GM23338 (cell line): ENCODE data around the gene PALMD. TPM values are rescaled to one million over a fixed set of nuclear protein-coding genes. Genes with fewer than 3 reads are reported as not detected.

Experiments
- ATAC-seq: fragments of 200-7000 bp; cut with Tn5 transposase; 3 replicates; pipeline ENCODE4 v1.9.1; 2020
- DNase-seq: peaks from one replicate; pipeline ENCODE4 v3.0.0-alpha.2; 2015; ENCODE audit warnings: low spot score
- H2AFZ ChIP-seq: fragments of 200-600 bp; sonication (generic); 2 replicates; pipeline ENCODE4 v1.8.0; 2016; ENCODE audit warnings: antibody characterized with exemption, mild to moderate bottlenecking, moderate library complexity
- H3F3A ChIP-seq: fragments of 200-600 bp; sonication (generic); replicated peaks from 2 replicates; pipeline ENCODE4 v1.8.0; 2017; ENCODE audit warnings: antibody characterized with exemption, mixed run types, low read depth
- H3K27ac ChIP-seq: fragments of 200-600 bp; sonication (generic); 2 replicates; pipeline ENCODE4 v1.6.1; 2016; ENCODE audit warnings: low read depth
- H3K27me3 ChIP-seq: fragments of 200-600 bp; sonication (generic); 2 replicates; pipeline ENCODE4 v1.8.0; 2016; ENCODE audit warnings: mild to moderate bottlenecking, mixed run types, moderate library complexity; ENCODE audit not compliant: insufficient read depth
- H3K36me3 ChIP-seq: fragments of 200-600 bp; sonication (generic); 2 replicates; pipeline ENCODE4 v1.8.0; 2016; ENCODE audit warnings: mild to moderate bottlenecking; ENCODE audit not compliant: insufficient read depth
- H3K4me1 ChIP-seq: fragments of 200-600 bp; sonication (generic); 2 replicates; pipeline ENCODE4 v1.8.0; 2016; ENCODE audit warnings: mild to moderate bottlenecking, moderate library complexity; ENCODE audit not compliant: insufficient read depth
- H3K4me2 ChIP-seq: fragments of 200-600 bp; sonication (generic); 2 replicates; pipeline ENCODE4 v1.7.1; 2017; ENCODE audit warnings: mixed run types
- H3K4me3 ChIP-seq: fragments of 200-600 bp; sonication (generic); 2 replicates; pipeline ENCODE4 v1.6.1; 2016; ENCODE audit warnings: mixed run types
- H3K79me2 ChIP-seq: fragments of 200-600 bp; sonication (generic); replicated peaks from 2 replicates; pipeline ENCODE4 v1.8.0; 2017; ENCODE audit warnings: mild to moderate bottlenecking; ENCODE audit not compliant: insufficient read depth
- H3K9me2 ChIP-seq: fragments of 200-600 bp; sonication (generic); 2 replicates; pipeline ENCODE4 v1.8.0; 2017; ENCODE audit not compliant: insufficient read depth
- H4K20me1 ChIP-seq: fragments of 200-600 bp; sonication (generic); replicated peaks from 2 replicates; pipeline ENCODE4 v1.8.0; 2017; ENCODE audit warnings: mild to moderate bottlenecking; ENCODE audit not compliant: insufficient read depth
- H3K27ac Mint-ChIP-seq: 2 replicates; pipeline ENCODE4 v1.8.0; 2020; ENCODE audit warnings: inconsistent platforms, mild to moderate bottlenecking, moderate library complexity, mixed read lengths
- H3K27me3 Mint-ChIP-seq: 3 replicates; pipeline ENCODE4 v1.8.0; 2022; ENCODE audit warnings: low read depth, mild to moderate bottlenecking, moderate library complexity, mixed read lengths, inconsistent platforms; ENCODE audit not compliant: insufficient read depth, poor library complexity
- H3K36me3 Mint-ChIP-seq: 3 replicates; pipeline ENCODE4 v1.8.0; 2021; ENCODE audit warnings: low read depth, mild to moderate bottlenecking, inconsistent platforms, moderate library complexity, mixed read lengths
- H3K4me1 Mint-ChIP-seq: 3 replicates; pipeline ENCODE4 v1.8.0; 2020; ENCODE audit warnings: mild to moderate bottlenecking, inconsistent platforms, mixed read lengths
- H3K4me3 Mint-ChIP-seq: 3 replicates; pipeline ENCODE4 v1.8.0; 2021; ENCODE audit warnings: moderate library complexity, mild to moderate bottlenecking, inconsistent platforms, mixed read lengths
- H3K9me3 Mint-ChIP-seq: 3 replicates; pipeline ENCODE4 v1.8.0; 2020; ENCODE audit warnings: moderate library complexity, mild to moderate bottlenecking, inconsistent platforms, mixed read lengths
- CREB1 ChIP-seq: fragments of 250-450 bp; sonication (Bioruptor Pico); IDR thresholded peaks from 2 replicates; pipeline ENCODE4 v1.5.0; 2020; ENCODE audit warnings: low read depth, mild to moderate bottlenecking, moderate library complexity
- EZH2 ChIP-seq: fragments of 200-600 bp; sonication (generic); IDR thresholded peaks from one replicate; pipeline ENCODE4 v1.8.0; 2017; ENCODE audit warnings: antibody characterized with exemption, mild to moderate bottlenecking, low read depth; ENCODE audit not compliant: unreplicated experiment
- EZH2phosphoT487 ChIP-seq: fragments of 200-600 bp; sonication (generic); IDR thresholded peaks from one replicate; pipeline ENCODE4 v1.8.1; 2018; ENCODE audit warnings: antibody characterized with exemption; ENCODE audit not compliant: unreplicated experiment
- JUNB ChIP-seq: IDR thresholded peaks from one replicate; pipeline ENCODE4 v1.6.1; 2016; ENCODE audit warnings: antibody characterized with exemption; ENCODE audit not compliant: unreplicated experiment
- NANOG ChIP-seq: IDR thresholded peaks from 2 replicates; pipeline ENCODE4 v1.6.1; 2016; ENCODE audit warnings: antibody characterized with exemption, borderline replicate concordance
- ZNF114 ChIP-seq: fragments of 250-450 bp; sonication (Bioruptor Pico); IDR thresholded peaks from 2 replicates; pipeline ENCODE4 v1.5.0; 2020; ENCODE audit warnings: mild to moderate bottlenecking, moderate library complexity
- ZNF331 ChIP-seq: fragments of 250-450 bp; sonication (Bioruptor Pico); IDR thresholded peaks from 2 replicates; pipeline ENCODE4 v1.5.0; 2020; ENCODE audit warnings: low read depth, mild to moderate bottlenecking, moderate library complexity
- polyA plus RNA-seq: library from polyadenylated mRNA; unstranded; fragments of >200 nt; fragmentation: Nextera tagmentation; extraction: Ambion mirVana; gene quantifications from 2 replicates; pipeline ENCODE4 v1.2.1, GENCODE V29; 2016
- total RNA-seq: library from RNA; depleted of rRNA; stranded (reverse); fragments of >200 nt; shearing (Covaris generic); gene quantifications from 2 replicates; pipeline ENCODE4 v1.2.3, GENCODE V29; 2014
- TF ChIP-seq, protein P1 (sequence below): IDR thresholded peaks from 2 replicates; pipeline ENCODE4 v1.6.1; 2016; ENCODE audit warnings: antibody characterized with exemption
- TF ChIP-seq, protein P2 (sequence below), 2 experiments: fragments of 200-600 bp in 1 of 2; sonication (generic) in 1 of 2; conservative IDR thresholded peaks; 2 replicates each; pipeline versions ENCODE4 v1.5.1 to v1.6.1; 2016 to 2017; ENCODE audit warnings: antibody characterized with exemption in 2 of 2, low read depth in 2 of 2, mild to moderate bottlenecking in 2 of 2, moderate library complexity in 1 of 2
- TF ChIP-seq, protein P3 (sequence below): IDR thresholded peaks from one replicate; pipeline ENCODE4 v1.6.1; 2018; ENCODE audit warnings: antibody characterized with exemption; ENCODE audit not compliant: unreplicated experiment
- TF ChIP-seq, protein P4 (sequence below): fragments of 250-450 bp; sonication (Bioruptor Pico); IDR thresholded peaks from 2 replicates; pipeline ENCODE4 v1.5.0; 2020; ENCODE audit warnings: mild to moderate bottlenecking, moderate library complexity

The PALMD gene
- total and polyA plus RNA-seq, 2 experiments from 2014 or later = not detected

DNA sequence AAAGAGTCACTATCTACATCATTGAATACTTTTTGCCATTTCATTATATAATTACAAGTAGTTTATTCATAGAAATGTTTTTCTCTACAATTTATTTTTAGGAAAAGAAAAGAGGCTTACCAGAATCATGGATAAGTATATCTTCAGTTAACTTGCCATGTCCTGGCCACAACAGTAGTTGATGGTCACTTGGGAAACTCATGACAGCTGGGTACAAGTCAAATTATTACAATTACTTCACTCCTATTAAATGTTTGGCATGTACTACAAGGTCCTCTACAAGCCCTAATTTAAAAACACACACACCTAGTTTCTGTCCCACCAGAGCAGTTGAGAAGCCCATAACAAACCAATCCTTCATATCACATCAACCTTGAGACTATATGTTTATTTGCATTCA lies 29.4 kb downstream of the PALMD start (continued):
- TF ChIP-seq, protein P1, sequence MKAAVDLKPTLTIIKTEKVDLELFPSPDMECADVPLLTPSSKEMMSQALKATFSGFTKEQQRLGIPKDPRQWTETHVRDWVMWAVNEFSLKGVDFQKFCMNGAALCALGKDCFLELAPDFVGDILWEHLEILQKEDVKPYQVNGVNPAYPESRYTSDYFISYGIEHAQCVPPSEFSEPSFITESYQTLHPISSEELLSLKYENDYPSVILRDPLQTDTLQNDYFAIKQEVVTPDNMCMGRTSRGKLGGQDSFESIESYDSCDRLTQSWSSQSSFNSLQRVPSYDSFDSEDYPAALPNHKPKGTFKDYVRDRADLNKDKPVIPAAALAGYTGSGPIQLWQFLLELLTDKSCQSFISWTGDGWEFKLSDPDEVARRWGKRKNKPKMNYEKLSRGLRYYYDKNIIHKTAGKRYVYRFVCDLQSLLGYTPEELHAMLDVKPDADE = no peak
- TF ChIP-seq ZNF331 = no peak
- TF ChIP-seq ZNF114 (CRISPR knock-in tag) = no peak
- TF ChIP-seq EZH2phosphoT487 = no peak
- TF ChIP-seq NANOG = no peak
- no peak for TF ChIP-seq EZH2

DNA sequence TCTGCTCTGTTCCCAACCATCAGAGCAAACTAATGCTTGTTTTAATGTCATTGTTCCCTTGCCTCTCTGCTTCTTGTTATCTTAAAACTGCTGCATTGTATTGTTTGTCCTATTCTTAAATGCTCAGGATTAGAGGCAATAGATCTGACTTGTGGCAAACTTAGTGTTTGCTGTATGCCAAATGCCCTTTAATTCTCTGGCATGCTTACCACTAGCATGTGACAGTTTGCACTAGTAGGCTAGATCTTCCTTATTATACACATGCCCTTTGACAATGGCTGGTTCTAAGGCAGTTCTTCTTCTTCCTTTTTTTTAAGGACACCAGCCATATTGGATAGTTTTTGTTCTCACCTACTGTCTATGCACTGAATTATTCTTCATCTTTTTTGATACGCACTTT lies 30.1 kb downstream of the PALMD start:
- Mint-ChIP-seq H3K4me1 (peaks cover 11% of the 10 kb centered on the region; the same call in 2 of the 3 replicates), H3K27ac (no peak overlapping the region), H3K4me3 (no peak overlapping the region), H3K27me3 (peaks cover 3% of the 10 kb centered on the region), H3K36me3 (no peaks in the 10 kb centered on the region), H3K9me3 (no peaks in the 10 kb centered on the region)
- Histone ChIP-seq H3K4me2 (no peak overlapping the region), H3K79me2 (no peaks in the 10 kb centered on the region), H2AFZ (no peak overlapping the region), H3K4me1 (0 out of 2 replicates have a peak, but pooled peaks cover 4% of the 10 kb centered on the region), H3K4me3 (no peak overlapping the region), H3K27ac (no peak overlapping the region), H3K27me3 (no peaks in the 10 kb centered on the region), H3K9me2 (0 out of 2 replicates have a peak, but pooled peaks cover 2% of the 10 kb centered on the region), H3F3A (no peaks in the 10 kb centered on the region), H3K36me3 (no peaks in the 10 kb centered on the region), H4K20me1 (no peaks in the 10 kb centered on the region)
- no peak for DNase-seq
- ATAC-seq = no peak
- TF ChIP-seq JUNB (no peak), CREB1 (CRISPR knock-in tag) (no peak), EZH2 (no peak), ZNF331 (no peak), NANOG (no peak)
- TF ChIP-seq, protein P2, sequence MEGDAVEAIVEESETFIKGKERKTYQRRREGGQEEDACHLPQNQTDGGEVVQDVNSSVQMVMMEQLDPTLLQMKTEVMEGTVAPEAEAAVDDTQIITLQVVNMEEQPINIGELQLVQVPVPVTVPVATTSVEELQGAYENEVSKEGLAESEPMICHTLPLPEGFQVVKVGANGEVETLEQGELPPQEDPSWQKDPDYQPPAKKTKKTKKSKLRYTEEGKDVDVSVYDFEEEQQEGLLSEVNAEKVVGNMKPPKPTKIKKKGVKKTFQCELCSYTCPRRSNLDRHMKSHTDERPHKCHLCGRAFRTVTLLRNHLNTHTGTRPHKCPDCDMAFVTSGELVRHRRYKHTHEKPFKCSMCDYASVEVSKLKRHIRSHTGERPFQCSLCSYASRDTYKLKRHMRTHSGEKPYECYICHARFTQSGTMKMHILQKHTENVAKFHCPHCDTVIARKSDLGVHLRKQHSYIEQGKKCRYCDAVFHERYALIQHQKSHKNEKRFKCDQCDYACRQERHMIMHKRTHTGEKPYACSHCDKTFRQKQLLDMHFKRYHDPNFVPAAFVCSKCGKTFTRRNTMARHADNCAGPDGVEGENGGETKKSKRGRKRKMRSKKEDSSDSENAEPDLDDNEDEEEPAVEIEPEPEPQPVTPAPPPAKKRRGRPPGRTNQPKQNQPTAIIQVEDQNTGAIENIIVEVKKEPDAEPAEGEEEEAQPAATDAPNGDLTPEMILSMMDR (conservative IDR thresholded peaks at IDR 0.05; ENCODE audit: low read depth in 2 of 2) = no peak
- TF ChIP-seq, protein P3, sequence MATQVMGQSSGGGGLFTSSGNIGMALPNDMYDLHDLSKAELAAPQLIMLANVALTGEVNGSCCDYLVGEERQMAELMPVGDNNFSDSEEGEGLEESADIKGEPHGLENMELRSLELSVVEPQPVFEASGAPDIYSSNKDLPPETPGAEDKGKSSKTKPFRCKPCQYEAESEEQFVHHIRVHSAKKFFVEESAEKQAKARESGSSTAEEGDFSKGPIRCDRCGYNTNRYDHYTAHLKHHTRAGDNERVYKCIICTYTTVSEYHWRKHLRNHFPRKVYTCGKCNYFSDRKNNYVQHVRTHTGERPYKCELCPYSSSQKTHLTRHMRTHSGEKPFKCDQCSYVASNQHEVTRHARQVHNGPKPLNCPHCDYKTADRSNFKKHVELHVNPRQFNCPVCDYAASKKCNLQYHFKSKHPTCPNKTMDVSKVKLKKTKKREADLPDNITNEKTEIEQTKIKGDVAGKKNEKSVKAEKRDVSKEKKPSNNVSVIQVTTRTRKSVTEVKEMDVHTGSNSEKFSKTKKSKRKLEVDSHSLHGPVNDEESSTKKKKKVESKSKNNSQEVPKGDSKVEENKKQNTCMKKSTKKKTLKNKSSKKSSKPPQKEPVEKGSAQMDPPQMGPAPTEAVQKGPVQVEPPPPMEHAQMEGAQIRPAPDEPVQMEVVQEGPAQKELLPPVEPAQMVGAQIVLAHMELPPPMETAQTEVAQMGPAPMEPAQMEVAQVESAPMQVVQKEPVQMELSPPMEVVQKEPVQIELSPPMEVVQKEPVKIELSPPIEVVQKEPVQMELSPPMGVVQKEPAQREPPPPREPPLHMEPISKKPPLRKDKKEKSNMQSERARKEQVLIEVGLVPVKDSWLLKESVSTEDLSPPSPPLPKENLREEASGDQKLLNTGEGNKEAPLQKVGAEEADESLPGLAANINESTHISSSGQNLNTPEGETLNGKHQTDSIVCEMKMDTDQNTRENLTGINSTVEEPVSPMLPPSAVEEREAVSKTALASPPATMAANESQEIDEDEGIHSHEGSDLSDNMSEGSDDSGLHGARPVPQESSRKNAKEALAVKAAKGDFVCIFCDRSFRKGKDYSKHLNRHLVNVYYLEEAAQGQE = no peak
- TF ChIP-seq, protein P1 = no peak
- TF ChIP-seq, protein P4, sequence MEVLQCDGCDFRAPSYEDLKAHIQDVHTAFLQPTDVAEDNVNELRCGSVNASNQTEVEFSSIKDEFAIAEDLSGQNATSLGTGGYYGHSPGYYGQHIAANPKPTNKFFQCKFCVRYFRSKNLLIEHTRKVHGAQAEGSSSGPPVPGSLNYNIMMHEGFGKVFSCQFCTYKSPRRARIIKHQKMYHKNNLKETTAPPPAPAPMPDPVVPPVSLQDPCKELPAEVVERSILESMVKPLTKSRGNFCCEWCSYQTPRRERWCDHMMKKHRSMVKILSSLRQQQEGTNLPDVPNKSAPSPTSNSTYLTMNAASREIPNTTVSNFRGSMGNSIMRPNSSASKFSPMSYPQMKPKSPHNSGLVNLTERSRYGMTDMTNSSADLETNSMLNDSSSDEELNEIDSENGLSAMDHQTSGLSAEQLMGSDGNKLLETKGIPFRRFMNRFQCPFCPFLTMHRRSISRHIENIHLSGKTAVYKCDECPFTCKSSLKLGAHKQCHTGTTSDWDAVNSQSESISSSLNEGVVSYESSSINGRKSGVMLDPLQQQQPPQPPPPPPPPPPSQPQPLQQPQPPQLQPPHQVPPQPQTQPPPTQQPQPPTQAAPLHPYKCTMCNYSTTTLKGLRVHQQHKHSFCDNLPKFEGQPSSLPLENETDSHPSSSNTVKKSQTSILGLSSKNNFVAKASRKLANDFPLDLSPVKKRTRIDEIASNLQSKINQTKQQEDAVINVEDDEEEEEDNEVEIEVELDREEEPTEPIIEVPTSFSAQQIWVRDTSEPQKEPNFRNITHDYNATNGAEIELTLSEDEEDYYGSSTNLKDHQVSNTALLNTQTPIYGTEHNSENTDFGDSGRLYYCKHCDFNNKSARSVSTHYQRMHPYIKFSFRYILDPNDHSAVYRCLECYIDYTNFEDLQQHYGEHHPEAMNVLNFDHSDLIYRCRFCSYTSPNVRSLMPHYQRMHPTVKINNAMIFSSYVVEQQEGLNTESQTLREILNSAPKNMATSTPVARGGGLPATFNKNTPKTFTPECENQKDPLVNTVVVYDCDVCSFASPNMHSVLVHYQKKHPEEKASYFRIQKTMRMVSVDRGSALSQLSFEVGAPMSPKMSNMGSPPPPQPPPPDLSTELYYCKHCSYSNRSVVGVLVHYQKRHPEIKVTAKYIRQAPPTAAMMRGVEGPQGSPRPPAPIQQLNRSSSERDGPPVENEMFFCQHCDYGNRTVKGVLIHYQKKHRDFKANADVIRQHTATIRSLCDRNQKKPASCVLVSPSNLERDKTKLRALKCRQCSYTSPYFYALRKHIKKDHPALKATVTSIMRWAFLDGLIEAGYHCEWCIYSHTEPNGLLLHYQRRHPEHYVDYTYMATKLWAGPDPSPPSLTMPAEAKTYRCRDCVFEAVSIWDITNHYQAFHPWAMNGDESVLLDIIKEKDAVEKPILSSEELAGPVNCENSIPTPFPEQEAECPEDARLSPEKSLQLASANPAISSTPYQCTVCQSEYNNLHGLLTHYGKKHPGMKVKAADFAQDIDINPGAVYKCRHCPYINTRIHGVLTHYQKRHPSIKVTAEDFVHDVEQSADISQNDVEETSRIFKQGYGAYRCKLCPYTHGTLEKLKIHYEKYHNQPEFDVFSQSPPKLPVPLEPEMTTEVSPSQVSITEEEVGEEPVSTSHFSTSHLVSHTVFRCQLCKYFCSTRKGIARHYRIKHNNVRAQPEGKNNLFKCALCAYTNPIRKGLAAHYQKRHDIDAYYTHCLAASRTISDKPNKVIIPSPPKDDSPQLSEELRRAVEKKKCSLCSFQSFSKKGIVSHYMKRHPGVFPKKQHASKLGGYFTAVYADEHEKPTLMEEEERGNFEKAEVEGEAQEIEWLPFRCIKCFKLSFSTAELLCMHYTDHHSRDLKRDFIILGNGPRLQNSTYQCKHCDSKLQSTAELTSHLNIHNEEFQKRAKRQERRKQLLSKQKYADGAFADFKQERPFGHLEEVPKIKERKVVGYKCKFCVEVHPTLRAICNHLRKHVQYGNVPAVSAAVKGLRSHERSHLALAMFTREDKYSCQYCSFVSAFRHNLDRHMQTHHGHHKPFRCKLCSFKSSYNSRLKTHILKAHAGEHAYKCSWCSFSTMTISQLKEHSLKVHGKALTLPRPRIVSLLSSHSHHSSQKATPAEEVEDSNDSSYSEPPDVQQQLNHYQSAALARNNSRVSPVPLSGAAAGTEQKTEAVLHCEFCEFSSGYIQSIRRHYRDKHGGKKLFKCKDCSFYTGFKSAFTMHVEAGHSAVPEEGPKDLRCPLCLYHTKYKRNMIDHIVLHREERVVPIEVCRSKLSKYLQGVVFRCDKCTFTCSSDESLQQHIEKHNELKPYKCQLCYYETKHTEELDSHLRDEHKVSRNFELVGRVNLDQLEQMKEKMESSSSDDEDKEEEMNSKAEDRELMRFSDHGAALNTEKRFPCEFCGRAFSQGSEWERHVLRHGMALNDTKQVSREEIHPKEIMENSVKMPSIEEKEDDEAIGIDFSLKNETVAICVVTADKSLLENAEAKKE (CRISPR knock-in tag) = no peak
